Lower lobe of right lung (tissue), 2 donors: ENCODE measurements around the gene KXD1. TPM values are rescaled to one million over a fixed set of nuclear protein-coding genes. Genes with fewer than 3 reads are reported as not detected.

Experiments
- ATAC-seq, 2 donors: fragments of 200-7000 bp; cut with Tn5 transposase; one replicate each; pipeline ENCODE4 v1.9.1; 2020 to 2022; ENCODE audit warnings: mild to moderate bottlenecking in 2 of 2, moderate library complexity in 2 of 2
- DNase-seq: peaks from one replicate; pipeline ENCODE4 v3.0.0-alpha.2; 2020
- H3K27ac ChIP-seq: fragments of 200-600 bp; one replicate; pipeline ENCODE4 v1.8.0; 2022
- H3K27me3 ChIP-seq: fragments of 200-600 bp; one replicate; pipeline ENCODE4 v1.8.0; 2022; ENCODE audit warnings: low read depth
- H3K36me3 ChIP-seq: fragments of 200-600 bp; one replicate; pipeline ENCODE4 v1.8.0; 2022; ENCODE audit warnings: mild to moderate bottlenecking
- H3K4me1 ChIP-seq: fragments of 200-600 bp; one replicate; pipeline ENCODE4 v1.8.0; 2022
- H3K4me3 ChIP-seq: fragments of 200-600 bp; one replicate; pipeline ENCODE4 v1.8.0; 2022; ENCODE audit warnings: mild to moderate bottlenecking
- H3K9me3 ChIP-seq: fragments of 200-600 bp; one replicate; pipeline ENCODE4 v1.8.0; 2022
- intact Hi-C: fragments of 100-400 bp; cut with DNase I; formaldehyde crosslinking; loops from one replicate; pipeline ENCODE4 v1.11.0; 2022
- total RNA-seq: library from RNA; stranded (reverse); fragmentation: NEBNext Ultra II Directional; extraction: Animal tissue kit (Norgen Biotek cat#: 25700); gene quantifications from one replicate; pipeline ENCODE4 v1.2.1, GENCODE V29; 2021
- TF ChIP-seq, protein P1 (sequence below): fragments of 200-600 bp; IDR thresholded peaks from one replicate; pipeline ENCODE4 v1.8.0; 2022; ENCODE audit warnings: antibody characterized with exemption, mild to moderate bottlenecking
- donor health status: DM: no; HTN: yes; CAD: no; lungs with severe emphysema.

The KXD1 gene
- total RNA-seq, 1 donor from 2014 or later: 71.9 TPM

DNA sequence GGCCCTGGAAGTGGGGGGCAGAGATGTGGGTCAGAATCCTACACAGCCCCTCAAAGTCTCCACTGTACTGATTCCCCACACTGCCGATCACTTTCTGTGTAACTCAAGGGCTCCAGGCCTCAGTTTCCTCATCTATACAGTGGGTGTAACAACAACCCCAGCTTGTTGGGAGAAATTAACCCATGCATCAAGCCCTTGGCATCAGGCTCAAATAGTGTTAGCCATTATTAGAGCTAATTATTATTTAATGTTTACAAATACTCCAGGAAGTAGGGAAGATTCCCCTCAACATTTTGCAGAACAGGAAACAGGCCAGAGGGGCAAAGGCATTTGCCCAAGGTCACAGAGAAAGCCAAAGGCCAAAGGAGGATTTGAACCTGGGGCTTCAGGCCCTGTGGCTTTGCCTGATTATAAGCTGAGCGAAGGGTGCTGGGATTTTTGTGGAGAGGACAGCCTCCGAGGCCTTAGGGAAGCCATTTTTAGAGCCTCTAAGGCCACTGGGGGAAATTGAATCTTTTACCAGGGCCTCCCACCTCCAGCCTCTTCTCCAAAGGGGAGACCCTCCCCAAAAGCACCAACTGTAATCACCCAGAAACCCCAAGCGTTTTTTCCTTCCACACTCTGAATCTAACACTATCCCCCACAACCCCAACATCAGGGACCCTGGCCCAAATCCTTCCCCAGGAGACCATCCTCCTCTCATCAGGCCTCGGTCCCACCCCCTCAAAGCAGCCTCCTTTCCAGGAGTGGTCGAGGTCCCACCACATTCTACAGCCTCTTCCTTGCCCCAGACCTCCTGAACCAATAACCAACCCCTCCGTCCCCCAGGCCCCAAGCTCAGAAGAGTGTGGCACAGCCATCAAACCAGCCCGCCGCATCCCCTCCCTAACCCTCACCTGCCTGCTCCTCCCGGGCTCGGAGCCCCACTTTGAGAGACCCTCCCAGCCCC lies 15.4 kb upstream of the KXD1 start:
- intact Hi-C loops: no loop called here
- no peak for DNase-seq
- peak overlapping the region; percentile 86 for H3K27ac ChIP-seq
- peaks cover 18% of the 10 kb centered on the region for H3K4me1 ChIP-seq
- TF ChIP-seq, protein P1, sequence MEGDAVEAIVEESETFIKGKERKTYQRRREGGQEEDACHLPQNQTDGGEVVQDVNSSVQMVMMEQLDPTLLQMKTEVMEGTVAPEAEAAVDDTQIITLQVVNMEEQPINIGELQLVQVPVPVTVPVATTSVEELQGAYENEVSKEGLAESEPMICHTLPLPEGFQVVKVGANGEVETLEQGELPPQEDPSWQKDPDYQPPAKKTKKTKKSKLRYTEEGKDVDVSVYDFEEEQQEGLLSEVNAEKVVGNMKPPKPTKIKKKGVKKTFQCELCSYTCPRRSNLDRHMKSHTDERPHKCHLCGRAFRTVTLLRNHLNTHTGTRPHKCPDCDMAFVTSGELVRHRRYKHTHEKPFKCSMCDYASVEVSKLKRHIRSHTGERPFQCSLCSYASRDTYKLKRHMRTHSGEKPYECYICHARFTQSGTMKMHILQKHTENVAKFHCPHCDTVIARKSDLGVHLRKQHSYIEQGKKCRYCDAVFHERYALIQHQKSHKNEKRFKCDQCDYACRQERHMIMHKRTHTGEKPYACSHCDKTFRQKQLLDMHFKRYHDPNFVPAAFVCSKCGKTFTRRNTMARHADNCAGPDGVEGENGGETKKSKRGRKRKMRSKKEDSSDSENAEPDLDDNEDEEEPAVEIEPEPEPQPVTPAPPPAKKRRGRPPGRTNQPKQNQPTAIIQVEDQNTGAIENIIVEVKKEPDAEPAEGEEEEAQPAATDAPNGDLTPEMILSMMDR: no peak
- H3K9me3 ChIP-seq: no peaks in the 10 kb centered on the region
- peaks cover 44% of the 10 kb centered on the region for H3K36me3 ChIP-seq
- peak overlapping the region; percentile 59 for H3K4me3 ChIP-seq
- no peaks in the 10 kb centered on the region for H3K27me3 ChIP-seq
- ATAC-seq: peak in 1 of 2 donors; percentile 24

DNA sequence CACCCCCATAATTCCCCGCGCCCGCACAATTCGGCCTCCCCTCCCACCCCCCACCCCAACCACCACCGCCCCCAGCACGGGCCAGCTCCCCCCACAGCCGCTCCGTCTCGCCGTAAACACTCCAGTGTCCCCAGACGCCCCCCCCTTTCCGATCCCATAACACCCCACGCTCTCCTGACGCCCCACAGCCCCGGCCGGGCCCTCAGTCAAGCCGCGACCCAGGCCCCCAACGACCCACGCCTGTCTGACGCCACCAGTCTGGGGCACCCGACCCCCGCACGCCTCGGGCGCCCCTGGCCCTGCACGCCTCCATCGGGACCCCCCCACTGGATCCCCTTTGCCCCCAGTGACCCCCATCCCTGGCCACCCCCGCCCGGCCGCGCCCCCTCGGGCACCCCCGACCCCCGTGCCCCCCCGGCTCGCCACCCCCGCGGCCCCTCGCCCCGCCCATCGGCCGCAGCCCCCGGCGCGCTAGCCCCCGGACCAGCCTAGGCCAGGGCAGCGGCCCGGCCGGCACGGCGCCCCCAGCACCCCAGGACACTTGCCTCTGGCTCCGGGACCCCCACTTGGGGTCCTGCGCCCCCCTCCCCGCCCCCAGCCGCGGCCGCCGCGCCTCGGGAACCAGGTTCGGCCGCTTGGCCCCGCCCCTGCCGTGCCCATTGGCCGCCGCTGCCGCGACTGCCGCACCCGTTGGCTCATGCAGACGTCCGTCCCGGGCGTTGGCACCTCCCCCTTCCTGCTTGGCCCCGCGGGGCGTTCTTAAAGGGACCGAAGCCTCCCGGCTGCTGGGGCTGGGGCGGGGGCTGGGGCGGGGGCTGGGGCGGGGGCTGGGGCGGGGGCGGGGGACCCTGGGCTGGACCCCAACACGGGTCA lies 14.5 kb upstream of the KXD1 start, which contains the start of gene FKBP8:
FKBP8 (minus strand) TSS at position 633 of the 873 bp plus-strand sequence. CDS start 1,603 bp downstream, outside the sequence.
- intact Hi-C loops: no loop called here
- peak within 1 kb of the TSS; percentile 86 for H3K27ac ChIP-seq
- peak within 1 kb of the TSS; percentile 59 for H3K4me3 ChIP-seq
- TF ChIP-seq, protein P1: no peak
- ATAC-seq: peak; percentile 98 to 99
- no peaks in the 10 kb centered on the region for H3K27me3 ChIP-seq
- peak; percentile 95 for DNase-seq
- H3K9me3 ChIP-seq: no peaks in the 10 kb centered on the region
- peaks cover 35% of the 10 kb centered on the region for H3K36me3 ChIP-seq
- peaks cover 18% of the 10 kb centered on the region for H3K4me1 ChIP-seq

DNA sequence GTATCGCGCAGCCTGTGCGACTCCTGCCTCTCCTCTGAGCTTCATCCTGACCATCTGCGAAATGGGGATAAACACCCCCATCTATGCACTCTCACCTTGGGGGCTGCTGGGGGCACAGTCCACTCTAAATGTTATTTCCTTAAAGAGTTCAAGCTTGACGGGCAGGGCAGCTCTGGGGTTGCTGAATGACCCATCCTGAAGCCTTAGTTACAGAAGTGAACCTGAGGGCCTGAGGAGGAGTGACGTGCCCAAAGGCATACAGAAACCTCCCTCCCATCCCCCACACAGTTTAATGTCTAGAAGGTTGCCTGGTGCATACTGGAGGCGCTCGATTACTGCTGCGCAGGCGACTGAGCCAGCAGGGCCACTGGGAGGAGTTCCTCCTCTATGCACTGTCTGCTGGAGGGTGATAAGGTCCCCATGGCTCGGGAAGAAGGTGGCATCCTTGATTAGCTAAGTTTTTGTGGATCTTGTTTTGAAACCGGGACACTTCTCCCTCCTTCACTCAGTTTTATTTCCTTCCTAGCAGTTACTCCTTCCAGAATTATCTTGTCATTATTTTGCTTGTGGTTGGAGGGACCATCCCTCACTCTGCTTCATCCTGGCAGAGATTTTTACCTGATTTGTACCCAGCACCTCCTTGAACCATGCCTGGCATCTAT lies 13.7 kb upstream of the KXD1 start:
- intact Hi-C loops: no loop called here

DNA sequence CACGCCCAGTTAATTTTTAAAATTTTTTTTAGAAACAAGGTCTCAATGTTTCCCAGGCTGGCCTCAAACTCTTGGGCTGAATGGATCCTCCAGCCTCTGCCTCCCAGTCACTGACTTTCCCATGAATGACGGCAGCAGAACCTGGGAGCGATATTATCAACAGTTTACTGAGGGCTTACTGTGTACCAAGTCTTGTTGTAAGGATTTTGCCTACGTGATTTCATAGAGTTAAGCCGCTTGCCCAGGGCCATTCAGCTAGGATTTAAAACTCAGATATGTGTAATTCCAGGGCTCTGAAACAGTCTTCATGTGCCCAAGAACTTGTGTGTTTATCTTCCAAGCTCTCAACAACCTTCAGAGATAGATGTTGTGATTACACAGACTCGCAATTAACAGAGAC lies 6.0 kb upstream of the KXD1 start:
- intact Hi-C loops: no loop called here
- TF ChIP-seq, protein P1: no peak
- Histone ChIP-seq H3K4me3 (no peak overlapping the region), H3K4me1 (no peaks in the 10 kb centered on the region), H3K36me3 (no peaks in the 10 kb centered on the region), H3K27ac (no peak overlapping the region), H3K27me3 (no peaks in the 10 kb centered on the region), H3K9me3 (no peaks in the 10 kb centered on the region)
- ATAC-seq (no peak), DNase-seq (no peak)

More for the DNA sequence above, 13.7 kb upstream of the KXD1 start:
- TF ChIP-seq, protein P1: peak; percentile 10
- ATAC-seq: peak; percentile 71 to 83
- no peaks in the 10 kb centered on the region for H3K9me3 ChIP-seq
- peak overlapping the region; percentile 59 for H3K4me3 ChIP-seq
- H3K27ac ChIP-seq: peak overlapping the region; percentile 86
- H3K27me3 ChIP-seq: no peaks in the 10 kb centered on the region
- peaks cover 18% of the 10 kb centered on the region for H3K4me1 ChIP-seq
- peak; percentile 73 for DNase-seq
- peaks cover 27% of the 10 kb centered on the region for H3K36me3 ChIP-seq

DNA sequence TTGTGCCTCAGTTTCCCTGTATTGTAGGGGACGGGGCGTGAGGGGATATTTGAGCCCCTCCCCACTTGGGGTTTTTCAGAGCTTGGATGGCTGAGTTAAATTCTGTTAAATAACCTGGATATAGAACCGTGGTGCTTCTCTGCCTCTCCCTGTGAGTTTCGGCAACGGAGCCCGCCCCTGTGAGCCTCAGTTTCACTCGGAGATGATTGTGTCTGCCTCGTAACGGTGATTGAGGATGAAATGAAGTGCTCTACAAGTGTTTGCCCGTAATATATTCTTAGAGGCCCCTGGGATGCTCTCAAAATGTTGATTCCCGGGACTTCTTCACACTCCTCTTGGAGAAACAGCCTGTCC lies 509 bp downstream of the KXD1 start:
- intact Hi-C loops: no loop called here
- H3K27me3 ChIP-seq: no peaks in the 10 kb centered on the region
- no peaks in the 10 kb centered on the region for H3K9me3 ChIP-seq
- H3K36me3 ChIP-seq: peaks cover 14% of the 10 kb centered on the region
- H3K27ac ChIP-seq: peak overlapping the region; percentile 96
- TF ChIP-seq, protein P1: no peak
- ATAC-seq (peak in 1 of 2 donors; percentile 29), DNase-seq (no peak)
- peak overlapping the region; percentile 93 for H3K4me3 ChIP-seq
- H3K4me1 ChIP-seq: peaks cover 14% of the 10 kb centered on the region
